Muscle layer of colon (tissue), 2 donors: Measurements from ENCODE around the gene ALDH1L1.

Experiments used
- H3K27ac ChIP-seq: one replicate; pipeline ENCODE4 v1.7.0; 2013; ENCODE audit warnings: low read depth, mild to moderate bottlenecking, low read length, moderate library complexity
- H3K27me3 ChIP-seq, 2 donors: one replicate each; pipeline ENCODE4 v1.7.0; 2013; ENCODE audit warnings: low read length in 2 of 2, mild to moderate bottlenecking in 2 of 2; ENCODE audit not compliant: insufficient read depth in 2 of 2, control insufficient read depth in 1 of 2
- H3K36me3 ChIP-seq: one replicate; pipeline ENCODE4 v1.7.0; 2013; ENCODE audit warnings: mild to moderate bottlenecking, low read length; ENCODE audit not compliant: insufficient read depth
- H3K4me1 ChIP-seq: one replicate; pipeline ENCODE4 v1.7.0; 2013; ENCODE audit warnings: mild to moderate bottlenecking, low read length; ENCODE audit not compliant: insufficient read depth
- H3K4me3 ChIP-seq, 2 donors: one replicate each; pipeline ENCODE4 v1.7.0; 2013; ENCODE audit warnings: low read length in 2 of 2, low read depth in 1 of 2, mild to moderate bottlenecking in 1 of 2, moderate library complexity in 1 of 2
- H3K9ac ChIP-seq: one replicate; pipeline ENCODE4 v1.7.0; 2013; ENCODE audit warnings: low read length
- H3K9me3 ChIP-seq: one replicate; pipeline ENCODE4 v1.7.0; 2013; ENCODE audit warnings: mild to moderate bottlenecking, low read length
- donor health status: abdominal sarcoma.
- donor health status: Adenocarcinoma of cecum.

ALDH1L1 gene

GRCh38 chr3:126152458-126152857 is 27.9 kb downstream of the ALDH1L1 start:
- no peak overlapping the region for H3K9ac ChIP-seq
- H3K27ac ChIP-seq, result no peak overlapping the region
- H3K36me3 ChIP-seq, result no peaks in the 10 kb centered on the region
- no peaks in the 10 kb centered on the region for H3K4me1 ChIP-seq
- no peaks in the 10 kb centered on the region for H3K9me3 ChIP-seq
- H3K4me3 ChIP-seq, result no peak overlapping the region
- no peaks in the 10 kb centered on the region for H3K27me3 ChIP-seq

GRCh38 chr3:126151562-126152302 is 28.7 kb downstream of the ALDH1L1 start:
- Histone ChIP-seq H3K27me3 (no peaks in the 10 kb centered on the region), H3K9ac (no peak overlapping the region), H3K27ac (no peak overlapping the region), H3K36me3 (no peaks in the 10 kb centered on the region), H3K9me3 (no peaks in the 10 kb centered on the region), H3K4me1 (no peaks in the 10 kb centered on the region), H3K4me3 (no peak overlapping the region)

DNA sequence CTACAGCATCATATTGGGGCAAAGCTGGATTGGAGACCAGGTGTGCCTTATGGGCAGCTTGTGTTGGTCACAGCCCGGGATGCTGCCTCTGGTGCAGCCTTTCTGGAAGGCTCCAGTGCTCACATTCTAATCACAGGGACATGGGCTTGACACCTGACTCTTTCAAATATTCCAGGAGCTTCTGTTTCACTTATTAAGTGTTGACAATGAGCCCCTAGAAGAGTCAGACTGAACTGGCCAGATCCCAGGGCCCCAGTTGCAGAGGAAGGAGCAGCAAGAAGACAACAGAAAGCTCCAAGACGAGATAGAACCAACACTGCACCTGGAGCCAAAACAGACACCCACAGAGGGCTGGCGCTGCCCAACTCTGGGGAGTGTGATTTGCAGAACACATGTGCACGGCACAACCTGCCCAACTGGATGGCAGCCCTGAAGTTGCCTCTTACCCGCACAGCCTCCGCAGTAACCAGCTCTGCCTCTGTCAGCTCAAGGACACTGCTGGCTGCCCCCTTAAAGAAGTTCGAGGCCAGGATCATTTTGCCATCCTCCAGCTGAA is 30.3 kb downstream of the ALDH1L1 start:
- Histone ChIP-seq H3K4me3 (no peak overlapping the region), H3K27ac (no peak overlapping the region), H3K36me3 (no peaks in the 10 kb centered on the region), H3K9me3 (no peaks in the 10 kb centered on the region), H3K9ac (no peak overlapping the region), H3K27me3 (no peaks in the 10 kb centered on the region), H3K4me1 (no peaks in the 10 kb centered on the region)

DNA sequence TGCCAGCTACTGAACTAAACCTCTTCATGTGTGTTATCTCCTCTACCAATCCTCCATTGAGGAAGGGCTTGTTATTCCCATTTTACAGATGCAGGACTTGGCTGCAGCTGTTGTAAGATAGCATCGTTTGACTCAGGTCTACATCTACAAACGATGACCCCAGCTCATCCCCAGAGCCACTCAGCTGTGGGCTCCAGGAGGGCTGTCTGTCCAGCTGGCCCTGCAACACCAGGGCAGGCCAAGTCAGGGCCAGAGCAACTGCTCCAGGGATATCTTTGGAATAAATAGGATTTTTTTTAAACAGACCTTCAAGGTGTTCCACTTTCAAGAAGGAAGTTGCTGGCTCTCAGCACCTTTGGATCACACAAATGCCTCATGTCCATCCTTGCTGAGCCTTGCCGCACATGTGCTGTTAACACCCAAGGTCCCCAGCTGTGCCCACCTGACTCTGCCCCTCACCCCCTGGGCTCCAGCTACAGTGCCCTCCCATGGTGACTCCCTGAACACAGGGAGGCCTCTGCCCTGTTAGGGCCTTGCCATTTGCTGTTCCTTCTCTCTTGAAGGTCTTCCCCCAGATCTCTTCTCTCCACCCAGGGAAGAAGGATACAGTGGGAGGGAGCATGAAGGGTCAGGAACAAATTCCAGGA is 31.0 kb downstream of the ALDH1L1 start:
- Histone ChIP-seq H3K4me3 (no peak overlapping the region), H3K9me3 (no peaks in the 10 kb centered on the region), H3K9ac (no peak overlapping the region), H3K27me3 (no peaks in the 10 kb centered on the region), H3K36me3 (no peaks in the 10 kb centered on the region), H3K27ac (no peak overlapping the region), H3K4me1 (no peaks in the 10 kb centered on the region)

GRCh38 chr3:126147932-126148683 is 32.3 kb downstream of the ALDH1L1 start:
- Histone ChIP-seq H3K27ac (no peak overlapping the region), H3K9me3 (no peaks in the 10 kb centered on the region), H3K4me1 (no peaks in the 10 kb centered on the region), H3K9ac (no peak overlapping the region), H3K36me3 (no peaks in the 10 kb centered on the region), H3K4me3 (no peak overlapping the region), H3K27me3 (no peaks in the 10 kb centered on the region)

DNA sequence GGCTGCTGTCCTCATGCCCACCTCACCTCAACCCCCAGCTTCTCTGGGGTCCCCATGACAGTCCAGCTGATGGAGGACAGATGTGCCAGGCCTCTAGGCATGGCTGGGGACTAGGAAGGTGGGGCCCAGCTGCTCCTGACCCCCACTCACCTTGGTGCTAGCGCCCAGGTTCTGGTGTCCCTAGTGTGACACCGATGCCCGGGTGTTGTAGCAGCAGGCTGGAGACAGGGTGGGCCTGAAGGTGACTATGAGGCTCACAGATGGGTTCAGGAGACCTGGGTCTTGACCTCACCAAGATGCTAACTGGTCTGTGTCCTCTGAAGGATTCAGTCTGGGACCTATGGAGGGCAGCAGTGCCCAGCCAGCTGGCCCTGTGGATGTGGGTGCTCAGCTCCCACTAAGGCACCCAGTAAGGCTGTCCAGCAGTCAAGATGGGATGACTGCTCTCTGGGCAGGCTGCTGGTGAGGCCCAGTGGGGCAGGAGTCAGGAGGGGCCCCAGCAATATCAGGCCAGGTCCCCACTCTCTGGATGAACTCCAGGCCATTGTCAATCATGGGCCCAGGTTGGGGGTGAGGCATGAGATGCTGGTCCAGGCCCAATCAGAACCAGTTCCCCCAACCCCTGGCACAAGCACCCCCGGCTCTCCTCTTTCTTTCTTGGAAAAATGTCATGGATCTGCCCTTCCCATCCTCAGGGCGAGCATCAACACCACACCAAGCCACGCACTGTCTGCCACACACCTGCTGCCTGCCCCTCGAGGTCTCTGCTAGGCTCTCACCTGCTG is 33.0 kb downstream of the ALDH1L1 start:
- Histone ChIP-seq H3K4me3 (no peak overlapping the region), H3K27me3 (no peaks in the 10 kb centered on the region), H3K27ac (no peak overlapping the region), H3K9me3 (no peaks in the 10 kb centered on the region), H3K36me3 (no peaks in the 10 kb centered on the region), H3K4me1 (no peaks in the 10 kb centered on the region), H3K9ac (no peak overlapping the region)

DNA sequence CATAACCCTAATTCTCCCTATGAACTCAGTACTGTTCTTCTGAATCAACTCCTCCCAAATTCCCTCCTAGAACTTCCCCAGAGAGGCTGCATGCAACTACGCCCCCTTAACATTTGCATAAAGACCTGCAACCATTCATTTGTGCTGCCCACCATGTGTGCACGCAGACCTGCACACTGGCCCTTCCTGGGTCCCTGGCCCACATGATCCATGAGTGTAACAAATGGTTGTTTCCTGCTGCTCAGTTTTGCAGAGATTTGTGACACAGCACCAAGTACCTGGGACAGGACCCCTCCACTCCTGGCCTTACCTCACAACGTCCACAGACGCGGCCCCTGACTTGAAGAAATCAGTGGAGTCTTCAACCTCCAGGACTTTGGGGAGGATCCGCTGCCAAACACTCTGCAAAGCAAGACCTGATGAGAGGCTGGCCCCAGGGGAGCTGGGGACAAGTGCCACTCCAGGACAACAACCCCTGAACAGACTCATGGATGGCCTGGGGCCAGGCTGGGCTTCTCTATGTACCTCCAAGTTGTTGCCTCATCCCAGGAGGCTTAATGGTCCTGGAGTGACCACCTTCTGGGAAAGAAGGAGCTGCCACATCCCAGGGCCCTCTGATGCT is 33.8 kb downstream of the ALDH1L1 start:
- H3K9me3 ChIP-seq, result no peaks in the 10 kb centered on the region
- H3K27me3 ChIP-seq, result no peaks in the 10 kb centered on the region
- H3K36me3 ChIP-seq, result no peaks in the 10 kb centered on the region
- H3K9ac ChIP-seq, result no peak overlapping the region
- no peaks in the 10 kb centered on the region for H3K4me1 ChIP-seq
- no peak overlapping the region for H3K4me3 ChIP-seq
- H3K27ac ChIP-seq, result no peak overlapping the region

- H3K9me3 ChIP-seq, result no peaks in the 10 kb centered on the region
- H3K4me1 ChIP-seq, result no peaks in the 10 kb centered on the region
- no peak overlapping the region for H3K27ac ChIP-seq
- H3K27me3 ChIP-seq, result no peaks in the 10 kb centered on the region
- H3K36me3 ChIP-seq, result no peaks in the 10 kb centered on the region
- H3K4me3 ChIP-seq, result no peak overlapping the region
- no peak overlapping the region for H3K9ac ChIP-seq
Observed at GRCh38 chr3:126146034-126146433, 34.4 kb downstream of the ALDH1L1 start.

DNA sequence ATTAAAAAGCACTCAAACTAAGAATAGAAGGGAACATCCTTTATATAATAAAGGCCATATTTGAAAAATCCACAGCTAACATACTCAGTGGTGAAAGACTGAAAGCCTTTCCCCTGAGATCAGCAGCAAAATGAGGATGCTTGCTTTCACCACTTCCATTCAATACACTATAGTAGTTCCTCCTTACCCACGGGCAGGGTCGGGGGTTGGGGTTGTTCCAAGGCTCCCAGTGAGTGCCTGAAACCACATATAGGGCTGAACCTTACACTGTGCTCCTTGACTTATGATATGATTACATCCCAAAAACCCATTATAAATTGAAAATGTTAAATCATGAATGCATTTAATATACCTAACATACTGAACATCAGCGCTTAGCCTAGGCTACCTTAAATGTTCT is 37.7 kb downstream of the ALDH1L1 start:
- Histone ChIP-seq H3K27me3 (no peaks in the 10 kb centered on the region), H3K4me1 (no peaks in the 10 kb centered on the region), H3K27ac (no peak overlapping the region), H3K4me3 (no peak overlapping the region), H3K9ac (no peak overlapping the region), H3K9me3 (no peaks in the 10 kb centered on the region), H3K36me3 (no peaks in the 10 kb centered on the region)

DNA sequence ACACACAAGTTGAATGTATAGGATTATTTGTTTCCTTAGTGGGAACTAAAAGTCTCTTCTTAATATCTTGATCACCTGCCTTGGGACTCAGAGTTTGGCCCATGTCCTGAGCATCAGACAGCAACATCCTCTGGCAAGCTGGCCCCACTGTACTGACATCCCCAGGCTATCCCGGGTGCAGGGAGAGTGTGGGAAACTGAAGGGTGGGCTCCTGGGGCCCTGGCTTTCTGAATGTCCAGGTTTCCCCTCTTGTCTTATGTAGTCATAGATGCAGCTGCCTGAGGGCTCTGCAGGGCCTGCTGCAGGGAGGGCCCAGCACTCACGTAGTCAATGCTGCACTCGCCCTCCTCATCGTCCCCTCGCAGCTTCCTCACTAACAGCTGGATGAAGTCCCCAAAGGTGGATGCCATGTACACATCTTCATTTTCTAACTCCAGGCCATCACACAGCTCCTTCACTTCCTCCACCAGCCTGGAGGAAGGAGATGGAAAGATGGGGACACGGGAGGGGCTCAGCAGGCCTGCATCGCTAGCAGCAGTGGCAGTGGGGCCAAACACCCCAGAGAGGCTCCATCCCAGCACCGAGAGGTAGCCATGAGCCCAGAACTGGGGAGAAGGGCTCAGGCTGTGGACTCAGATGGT is 42.8 kb downstream of the ALDH1L1 start:
- Histone ChIP-seq H3K4me3 (no peak overlapping the region), H3K36me3 (no peaks in the 10 kb centered on the region), H3K27me3 (peaks cover 0 to 5% of the 10 kb centered on the region in 2 donors), H3K9me3 (no peaks in the 10 kb centered on the region), H3K4me1 (peaks cover 6% of the 10 kb centered on the region), H3K27ac (no peak overlapping the region), H3K9ac (no peak overlapping the region)
